ENCODE data around the gene IP6K2. TPM values are rescaled to one million over a fixed set of nuclear protein-coding genes. Genes with fewer than 3 reads are reported as not detected.

The IP6K2 gene
- total and polyA plus RNA-seq, 2 of the 13 experiments (the other 11 are each of a cell fraction or from before 2014, with no cell fraction given) = 85.5 to 112 TPM

DNA sequence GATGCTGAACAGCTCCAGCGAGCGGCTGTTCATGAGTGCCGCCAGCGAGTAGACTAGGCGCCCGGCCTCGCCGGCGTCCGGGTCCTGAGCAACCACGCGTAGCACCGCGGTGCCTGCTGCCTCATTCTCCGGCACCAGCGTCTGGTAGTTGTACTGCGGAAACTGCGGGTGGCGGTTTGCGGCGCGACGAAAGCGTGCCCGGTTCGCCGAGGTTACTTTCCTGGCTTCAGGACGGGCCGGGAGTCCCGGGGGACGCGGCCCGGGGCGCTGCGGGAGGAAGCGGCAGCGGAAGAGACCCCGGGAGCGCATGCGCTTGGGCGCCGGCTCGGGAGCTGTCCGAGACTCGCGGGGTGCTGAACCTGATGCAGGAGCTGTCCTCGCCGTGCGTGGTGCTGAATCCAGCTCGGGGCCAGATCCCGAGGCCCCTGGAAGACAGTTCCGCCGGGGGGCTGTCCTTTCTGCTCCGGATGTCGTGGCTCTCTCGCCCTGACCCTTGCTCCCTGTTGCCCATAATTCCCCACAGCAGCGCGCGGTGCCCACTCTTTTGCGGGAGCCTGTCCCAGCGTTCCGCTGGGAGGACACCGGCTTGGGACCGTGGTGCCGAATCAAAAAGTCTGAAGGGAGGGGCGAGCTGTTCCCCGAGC lies 55.4 kb downstream of the IP6K2 start (continued):
- TF ChIP-seq, protein P1, sequence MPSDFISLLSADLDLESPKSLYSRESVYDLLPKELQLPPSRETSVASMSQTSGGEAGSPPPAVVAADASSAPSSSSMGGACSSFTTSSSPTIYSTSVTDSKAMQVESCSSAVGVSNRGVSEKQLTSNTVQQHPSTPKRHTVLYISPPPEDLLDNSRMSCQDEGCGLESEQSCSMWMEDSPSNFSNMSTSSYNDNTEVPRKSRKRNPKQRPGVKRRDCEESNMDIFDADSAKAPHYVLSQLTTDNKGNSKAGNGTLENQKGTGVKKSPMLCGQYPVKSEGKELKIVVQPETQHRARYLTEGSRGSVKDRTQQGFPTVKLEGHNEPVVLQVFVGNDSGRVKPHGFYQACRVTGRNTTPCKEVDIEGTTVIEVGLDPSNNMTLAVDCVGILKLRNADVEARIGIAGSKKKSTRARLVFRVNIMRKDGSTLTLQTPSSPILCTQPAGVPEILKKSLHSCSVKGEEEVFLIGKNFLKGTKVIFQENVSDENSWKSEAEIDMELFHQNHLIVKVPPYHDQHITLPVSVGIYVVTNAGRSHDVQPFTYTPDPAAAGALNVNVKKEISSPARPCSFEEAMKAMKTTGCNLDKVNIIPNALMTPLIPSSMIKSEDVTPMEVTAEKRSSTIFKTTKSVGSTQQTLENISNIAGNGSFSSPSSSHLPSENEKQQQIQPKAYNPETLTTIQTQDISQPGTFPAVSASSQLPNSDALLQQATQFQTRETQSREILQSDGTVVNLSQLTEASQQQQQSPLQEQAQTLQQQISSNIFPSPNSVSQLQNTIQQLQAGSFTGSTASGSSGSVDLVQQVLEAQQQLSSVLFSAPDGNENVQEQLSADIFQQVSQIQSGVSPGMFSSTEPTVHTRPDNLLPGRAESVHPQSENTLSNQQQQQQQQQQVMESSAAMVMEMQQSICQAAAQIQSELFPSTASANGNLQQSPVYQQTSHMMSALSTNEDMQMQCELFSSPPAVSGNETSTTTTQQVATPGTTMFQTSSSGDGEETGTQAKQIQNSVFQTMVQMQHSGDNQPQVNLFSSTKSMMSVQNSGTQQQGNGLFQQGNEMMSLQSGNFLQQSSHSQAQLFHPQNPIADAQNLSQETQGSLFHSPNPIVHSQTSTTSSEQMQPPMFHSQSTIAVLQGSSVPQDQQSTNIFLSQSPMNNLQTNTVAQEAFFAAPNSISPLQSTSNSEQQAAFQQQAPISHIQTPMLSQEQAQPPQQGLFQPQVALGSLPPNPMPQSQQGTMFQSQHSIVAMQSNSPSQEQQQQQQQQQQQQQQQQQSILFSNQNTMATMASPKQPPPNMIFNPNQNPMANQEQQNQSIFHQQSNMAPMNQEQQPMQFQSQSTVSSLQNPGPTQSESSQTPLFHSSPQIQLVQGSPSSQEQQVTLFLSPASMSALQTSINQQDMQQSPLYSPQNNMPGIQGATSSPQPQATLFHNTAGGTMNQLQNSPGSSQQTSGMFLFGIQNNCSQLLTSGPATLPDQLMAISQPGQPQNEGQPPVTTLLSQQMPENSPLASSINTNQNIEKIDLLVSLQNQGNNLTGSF (CRISPR knock-in tag; IDR thresholded peaks at IDR 0.05) = peak; percentile 100
- TF ChIP-seq CHD4 (IDR thresholded peaks at IDR 0.05; ENCODE audit: borderline replicate concordance, low read length) (no peak), PAF1 (CRISPR knock-in tag; IDR thresholded peaks at IDR 0.05) (peak; percentile 95), PHF8 (CRISPR knock-in tag; IDR thresholded peaks at IDR 0.05) (peak; percentile 82), TCF7L2 (IDR thresholded peaks at IDR 0.05; ENCODE audit: low read depth, low read length) (no peak), RAD21 (CRISPR knock-in tag; IDR thresholded peaks at IDR 0.05) (peak; percentile 51), JUND (CRISPR knock-in tag; IDR thresholded peaks at IDR 0.05) (peak; percentile 95), ZNF337 (CRISPR knock-in tag; IDR thresholded peaks at IDR 0.05; ENCODE audit: borderline replicate concordance, low read depth) (peak; percentile 100; the same call in 1 of the 2 replicates), ISL2 (CRISPR knock-in tag; IDR thresholded peaks at IDR 0.05) (peak; percentile 99), TBP (CRISPR knock-in tag; IDR thresholded peaks at IDR 0.05) (no peak), ZFY (CRISPR knock-in tag; IDR thresholded peaks at IDR 0.05) (peak; percentile 92), ZFP82 (CRISPR knock-in tag; IDR thresholded peaks at IDR 0.05; ENCODE audit: borderline replicate concordance) (peak; percentile 100), KDM5A (IDR thresholded peaks at IDR 0.05; ENCODE audit: borderline replicate concordance, low read length) (no peak), MATR3 (CRISPR knock-in tag; IDR thresholded peaks at IDR 0.05) (no peak), FOXK2 (IDR thresholded peaks at IDR 0.05) (no peak), MBD4 (IDR thresholded peaks at IDR 0.05; ENCODE audit: borderline replicate concordance, low read length) (no peak), ZNF382 (CRISPR knock-in tag; IDR thresholded peaks at IDR 0.05; ENCODE audit: borderline replicate concordance) (peak; percentile 88; the same call in 1 of the 2 replicates), ZNF501 (CRISPR knock-in tag; IDR thresholded peaks at IDR 0.05) (peak; percentile 100)
- TF ChIP-seq, protein P2, sequence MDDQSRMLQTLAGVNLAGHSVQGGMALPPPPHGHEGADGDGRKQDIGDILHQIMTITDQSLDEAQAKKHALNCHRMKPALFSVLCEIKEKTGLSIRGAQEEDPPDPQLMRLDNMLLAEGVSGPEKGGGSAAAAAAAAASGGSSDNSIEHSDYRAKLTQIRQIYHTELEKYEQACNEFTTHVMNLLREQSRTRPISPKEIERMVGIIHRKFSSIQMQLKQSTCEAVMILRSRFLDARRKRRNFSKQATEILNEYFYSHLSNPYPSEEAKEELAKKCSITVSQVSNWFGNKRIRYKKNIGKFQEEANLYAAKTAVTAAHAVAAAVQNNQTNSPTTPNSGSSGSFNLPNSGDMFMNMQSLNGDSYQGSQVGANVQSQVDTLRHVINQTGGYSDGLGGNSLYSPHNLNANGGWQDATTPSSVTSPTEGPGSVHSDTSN (CRISPR knock-in tag; IDR thresholded peaks at IDR 0.05; ENCODE audit: borderline replicate concordance) = peak; percentile 100
- TF ChIP-seq, protein P3, sequence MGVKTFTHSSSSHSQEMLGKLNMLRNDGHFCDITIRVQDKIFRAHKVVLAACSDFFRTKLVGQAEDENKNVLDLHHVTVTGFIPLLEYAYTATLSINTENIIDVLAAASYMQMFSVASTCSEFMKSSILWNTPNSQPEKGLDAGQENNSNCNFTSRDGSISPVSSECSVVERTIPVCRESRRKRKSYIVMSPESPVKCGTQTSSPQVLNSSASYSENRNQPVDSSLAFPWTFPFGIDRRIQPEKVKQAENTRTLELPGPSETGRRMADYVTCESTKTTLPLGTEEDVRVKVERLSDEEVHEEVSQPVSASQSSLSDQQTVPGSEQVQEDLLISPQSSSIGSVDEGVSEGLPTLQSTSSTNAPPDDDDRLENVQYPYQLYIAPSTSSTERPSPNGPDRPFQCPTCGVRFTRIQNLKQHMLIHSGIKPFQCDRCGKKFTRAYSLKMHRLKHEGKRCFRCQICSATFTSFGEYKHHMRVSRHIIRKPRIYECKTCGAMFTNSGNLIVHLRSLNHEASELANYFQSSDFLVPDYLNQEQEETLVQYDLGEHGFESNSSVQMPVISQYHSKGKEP (CRISPR knock-in tag; IDR thresholded peaks at IDR 0.05) = peak; percentile 100
- TF ChIP-seq, protein P4, sequence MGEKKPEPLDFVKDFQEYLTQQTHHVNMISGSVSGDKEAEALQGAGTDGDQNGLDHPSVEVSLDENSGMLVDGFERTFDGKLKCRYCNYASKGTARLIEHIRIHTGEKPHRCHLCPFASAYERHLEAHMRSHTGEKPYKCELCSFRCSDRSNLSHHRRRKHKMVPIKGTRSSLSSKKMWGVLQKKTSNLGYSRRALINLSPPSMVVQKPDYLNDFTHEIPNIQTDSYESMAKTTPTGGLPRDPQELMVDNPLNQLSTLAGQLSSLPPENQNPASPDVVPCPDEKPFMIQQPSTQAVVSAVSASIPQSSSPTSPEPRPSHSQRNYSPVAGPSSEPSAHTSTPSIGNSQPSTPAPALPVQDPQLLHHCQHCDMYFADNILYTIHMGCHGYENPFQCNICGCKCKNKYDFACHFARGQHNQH (CRISPR knock-in tag; IDR thresholded peaks at IDR 0.05) = peak; percentile 100
- TF ChIP-seq, protein P5, sequence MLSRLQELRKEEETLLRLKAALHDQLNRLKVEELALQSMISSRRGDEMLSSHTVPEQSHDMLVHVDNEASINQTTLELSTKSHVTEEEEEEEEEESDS (CRISPR knock-in tag; IDR thresholded peaks at IDR 0.05; ENCODE audit: borderline replicate concordance) = peak; percentile 99

All from HepG2 (cell line).